ENCODE data around the gene COL26A1.

Gene COL26A1

GRCh38 chr7:101405474-101406067 is 42.9 kb downstream of the COL26A1 start:
- peaks cover 24 to 28% of the 10 kb centered on the region in 2 donors for H3K4me1 ChIP-seq (ENCODE audit: control insufficient read depth in 2 of 2, insufficient read depth in 1 of 2, low read depth in 1 of 2, low read length in 2 of 2)
- H4K8ac ChIP-seq (ENCODE audit: low read depth, low read length) = no peak overlapping the region
- H3K27me3 ChIP-seq (ENCODE audit: control insufficient read depth in 3 of 3, insufficient read depth in 3 of 3, low read depth in 1 of 3, low read length in 3 of 3) = no peaks in the 10 kb centered on the region
- H3K79me1 ChIP-seq (ENCODE audit: low read depth, low read length) = peaks cover 6% of the 10 kb centered on the region
- H2BK15ac ChIP-seq (ENCODE audit: low read length) = no peak overlapping the region
- H2AK5ac ChIP-seq (ENCODE audit: low read depth, low read length) = peak overlapping the region; percentile 6
- peaks cover 0 to 10% of the 10 kb centered on the region in 2 donors for H3K36me3 ChIP-seq (replicated peaks in 1 of 2; ENCODE audit: control insufficient read depth in 2 of 2, insufficient read depth in 2 of 2, low read length in 2 of 2)
- no peak overlapping the region for H3K4me2 ChIP-seq (ENCODE audit: insufficient read depth, low read length, poor library complexity, severe bottlenecking)
- H3K4me3 ChIP-seq (ENCODE audit: low read length in 2 of 2) = no peak overlapping the region
- H3K9ac ChIP-seq (ENCODE audit: low read depth, low read length, poor library complexity) = no peak overlapping the region
- peak overlapping the region; percentile 89 for H3K18ac ChIP-seq (ENCODE audit: low read length)
- no peak overlapping the region for H3K4ac ChIP-seq (ENCODE audit: low read length)
- DNase-seq (ENCODE audit: low spot score) = no peak
- no peak overlapping the region for H3K14ac ChIP-seq (ENCODE audit: low read length)
- no peak overlapping the region for H3K23ac ChIP-seq (ENCODE audit: low read depth, low read length, poor library complexity)
- no peak overlapping the region for H4K91ac ChIP-seq (ENCODE audit: low read depth, low read length, poor library complexity)
- H2AFZ ChIP-seq (ENCODE audit: low read length) = peak overlapping the region; percentile 85
- peaks cover 25 to 40% of the 10 kb centered on the region in 2 donors for H3K9me3 ChIP-seq (replicated peaks in 1 of 2; ENCODE audit: control insufficient read depth in 2 of 2, insufficient read depth in 1 of 2, low read depth in 1 of 2, low read length in 2 of 2)
- no peak overlapping the region for H2BK120ac ChIP-seq (ENCODE audit: low read depth, low read length)
- H2BK12ac ChIP-seq (ENCODE audit: low read length) = no peak overlapping the region
- H3K27ac ChIP-seq (replicated peaks; ENCODE audit: low read length) = peak overlapping the region; percentile 29
- no peak overlapping the region for H2BK5ac ChIP-seq (ENCODE audit: low read length)
- no CpG with 5 or more reads among the region's 16 CpGs for WGBS, 2 donors (ENCODE audit: extremely low coverage in 2 of 2, insufficient read length in 2 of 2, insufficient replicate concordance in 1 of 2)

DNA sequence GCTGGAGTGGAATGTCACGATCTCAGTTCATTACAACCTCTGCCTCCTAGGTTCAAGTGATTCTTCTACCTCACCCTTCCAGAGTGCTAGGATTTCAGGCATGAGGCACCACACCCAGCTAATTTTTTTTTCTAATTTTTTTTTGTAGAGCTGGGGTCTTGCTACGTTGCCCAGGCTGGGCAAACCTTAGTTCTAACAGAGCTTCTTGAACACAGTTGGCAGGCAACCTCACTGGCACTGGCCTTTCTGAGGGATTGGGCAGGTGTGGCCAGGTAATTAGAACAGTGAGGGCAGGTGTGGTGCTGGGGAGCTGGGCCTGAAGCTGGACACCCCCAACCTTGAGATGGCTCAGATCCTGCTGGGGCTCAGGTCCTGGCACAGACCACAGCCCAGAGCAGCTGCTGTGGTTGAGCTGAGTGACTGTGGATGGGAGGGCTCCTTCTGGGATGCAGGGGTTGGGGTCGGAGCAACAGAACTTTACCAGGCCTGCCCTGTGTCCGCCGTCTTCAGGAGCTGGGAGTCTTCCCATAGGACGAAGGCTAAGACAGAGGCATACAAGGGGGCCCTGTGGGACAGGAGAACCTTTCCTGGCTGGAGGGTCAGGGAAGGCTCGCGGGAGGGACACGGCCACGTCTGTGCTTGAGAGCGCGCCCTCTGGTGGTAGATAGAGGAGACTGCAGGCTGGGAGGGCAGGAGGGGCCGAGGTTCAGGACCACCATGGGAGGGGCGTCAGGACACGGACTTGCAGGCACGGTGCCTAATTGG is 48.2 kb downstream of the COL26A1 start:
- Histone ChIP-seq H3K27me3 (ENCODE audit: control insufficient read depth in 3 of 3, insufficient read depth in 3 of 3, low read depth in 1 of 3, low read length in 3 of 3) (no peaks in the 10 kb centered on the region), H3K4me1 (ENCODE audit: control insufficient read depth in 2 of 2, insufficient read depth in 1 of 2, low read depth in 1 of 2, low read length in 2 of 2) (peaks cover 9 to 18% of the 10 kb centered on the region in 2 donors), H3K23ac (ENCODE audit: low read depth, low read length, poor library complexity) (peak overlapping the region; percentile 10), H2BK15ac (ENCODE audit: low read length) (no peak overlapping the region), H2BK12ac (ENCODE audit: low read length) (no peak overlapping the region), H2AFZ (ENCODE audit: low read length) (no peak overlapping the region), H3K27ac (replicated peaks; ENCODE audit: low read length) (peak overlapping the region; percentile 34), H3K4me2 (ENCODE audit: insufficient read depth, low read length, poor library complexity, severe bottlenecking) (no peak overlapping the region), H2AK5ac (ENCODE audit: low read depth, low read length) (peak overlapping the region; percentile 3), H4K8ac (ENCODE audit: low read depth, low read length) (no peak overlapping the region), H2BK120ac (ENCODE audit: low read depth, low read length) (no peak overlapping the region), H3K4ac (ENCODE audit: low read length) (no peak overlapping the region), H3K9ac (ENCODE audit: low read depth, low read length, poor library complexity) (no peak overlapping the region), H3K9me3 (replicated peaks in 1 of 2; ENCODE audit: control insufficient read depth in 2 of 2, insufficient read depth in 1 of 2, low read depth in 1 of 2, low read length in 2 of 2) (peaks cover 25 to 43% of the 10 kb centered on the region in 2 donors), H4K91ac (ENCODE audit: low read depth, low read length, poor library complexity) (no peak overlapping the region), H3K79me1 (ENCODE audit: low read depth, low read length) (peaks cover 2% of the 10 kb centered on the region), H3K36me3 (replicated peaks in 1 of 2; ENCODE audit: control insufficient read depth in 2 of 2, insufficient read depth in 2 of 2, low read length in 2 of 2) (peaks cover 0 to 7% of the 10 kb centered on the region in 2 donors), H3K14ac (ENCODE audit: low read length) (no peak overlapping the region), H3K18ac (ENCODE audit: low read length) (peak overlapping the region; percentile 33), H2BK5ac (ENCODE audit: low read length) (no peak overlapping the region), H3K4me3 (ENCODE audit: low read length in 2 of 2) (no peak overlapping the region)
- DNase-seq (ENCODE audit: low spot score) = peak; percentile 80
- WGBS, 2 donors (ENCODE audit: extremely low coverage in 2 of 2, insufficient read length in 2 of 2, insufficient replicate concordance in 1 of 2) = no CpG with 5 or more reads among the region's 16 CpGs

DNA sequence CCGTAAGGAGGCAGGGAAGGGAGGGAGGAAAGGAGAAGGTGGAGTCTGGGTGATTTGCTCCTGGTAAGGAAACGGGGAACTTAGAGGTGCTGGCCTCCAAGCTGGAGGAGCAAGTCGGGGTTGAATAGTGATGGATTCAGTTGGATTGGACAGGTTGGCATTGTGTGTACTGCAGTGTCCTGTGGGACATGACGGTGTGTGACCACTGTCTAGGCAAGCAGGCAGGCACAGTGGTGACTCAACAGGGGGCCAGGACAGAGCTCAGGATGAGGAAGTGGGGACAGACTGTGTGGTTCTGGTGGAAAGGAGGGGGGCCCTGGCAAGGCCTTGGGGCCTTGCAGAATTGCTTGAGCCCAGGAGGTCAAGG is 48.8 kb downstream of the COL26A1 start:
- no CpG with 5 or more reads among the region's 4 CpGs for WGBS, 2 donors (ENCODE audit: extremely low coverage in 2 of 2, insufficient read length in 2 of 2, insufficient replicate concordance in 1 of 2)

GRCh38 chr7:101412976-101413375 is 50.3 kb downstream of the COL26A1 start:
- no peaks in the 10 kb centered on the region for H3K27me3 ChIP-seq (ENCODE audit: control insufficient read depth in 3 of 3, insufficient read depth in 3 of 3, low read depth in 1 of 3, low read length in 3 of 3)
- no peak overlapping the region for H2AK5ac ChIP-seq (ENCODE audit: low read depth, low read length)
- H2AFZ ChIP-seq (ENCODE audit: low read length) = no peak overlapping the region

More for the DNA sequence above, 48.8 kb downstream of the COL26A1 start:
- Histone ChIP-seq H4K8ac (ENCODE audit: low read depth, low read length) (no peak overlapping the region), H3K27me3 (ENCODE audit: control insufficient read depth in 3 of 3, insufficient read depth in 3 of 3, low read depth in 1 of 3, low read length in 3 of 3) (no peaks in the 10 kb centered on the region), H3K23ac (ENCODE audit: low read depth, low read length, poor library complexity) (peak overlapping the region; percentile 10), H2BK15ac (ENCODE audit: low read length) (no peak overlapping the region), H3K14ac (ENCODE audit: low read length) (no peak overlapping the region), H3K4me3 (ENCODE audit: low read length in 2 of 2) (no peak overlapping the region), H3K4me2 (ENCODE audit: insufficient read depth, low read length, poor library complexity, severe bottlenecking) (peak overlapping the region; percentile 34), H2AFZ (ENCODE audit: low read length) (no peak overlapping the region), H3K9ac (ENCODE audit: low read depth, low read length, poor library complexity) (no peak overlapping the region), H2AK5ac (ENCODE audit: low read depth, low read length) (no peak overlapping the region), H4K91ac (ENCODE audit: low read depth, low read length, poor library complexity) (no peak overlapping the region), H3K36me3 (replicated peaks in 1 of 2; ENCODE audit: control insufficient read depth in 2 of 2, insufficient read depth in 2 of 2, low read length in 2 of 2) (peaks cover 0 to 7% of the 10 kb centered on the region in 2 donors), H3K9me3 (replicated peaks in 1 of 2; ENCODE audit: control insufficient read depth in 2 of 2, insufficient read depth in 1 of 2, low read depth in 1 of 2, low read length in 2 of 2) (peaks cover 25 to 42% of the 10 kb centered on the region in 2 donors), H2BK120ac (ENCODE audit: low read depth, low read length) (no peak overlapping the region), H3K18ac (ENCODE audit: low read length) (peak overlapping the region; percentile 73), H2BK12ac (ENCODE audit: low read length) (peak overlapping the region; percentile 82), H3K27ac (replicated peaks; ENCODE audit: low read length) (no peak overlapping the region), H2BK5ac (ENCODE audit: low read length) (no peak overlapping the region), H3K4ac (ENCODE audit: low read length) (no peak overlapping the region), H3K4me1 (ENCODE audit: control insufficient read depth in 2 of 2, insufficient read depth in 1 of 2, low read depth in 1 of 2, low read length in 2 of 2) (peaks cover 8 to 13% of the 10 kb centered on the region in 2 donors), H3K79me1 (ENCODE audit: low read depth, low read length) (peaks cover 2% of the 10 kb centered on the region)
- DNase-seq (ENCODE audit: low spot score) = no peak

More at GRCh38 chr7:101412976-101413375, 50.3 kb downstream of the COL26A1 start:
- Histone ChIP-seq H2BK12ac (ENCODE audit: low read length) (no peak overlapping the region), H3K36me3 (replicated peaks in 1 of 2; ENCODE audit: control insufficient read depth in 2 of 2, insufficient read depth in 2 of 2, low read length in 2 of 2) (peaks cover 0 to 2% of the 10 kb centered on the region in 2 donors), H3K4me3 (ENCODE audit: low read length in 2 of 2) (no peak overlapping the region), H3K9ac (ENCODE audit: low read depth, low read length, poor library complexity) (no peak overlapping the region), H3K4me2 (ENCODE audit: insufficient read depth, low read length, poor library complexity, severe bottlenecking) (no peak overlapping the region), H3K14ac (ENCODE audit: low read length) (no peak overlapping the region), H3K18ac (ENCODE audit: low read length) (no peak overlapping the region), H3K23ac (ENCODE audit: low read depth, low read length, poor library complexity) (no peak overlapping the region), H4K91ac (ENCODE audit: low read depth, low read length, poor library complexity) (no peak overlapping the region), H2BK5ac (ENCODE audit: low read length) (no peak overlapping the region), H2BK120ac (ENCODE audit: low read depth, low read length) (no peak overlapping the region), H2BK15ac (ENCODE audit: low read length) (no peak overlapping the region), H3K4ac (ENCODE audit: low read length) (no peak overlapping the region), H3K9me3 (replicated peaks in 1 of 2; ENCODE audit: control insufficient read depth in 2 of 2, insufficient read depth in 1 of 2, low read depth in 1 of 2, low read length in 2 of 2) (peaks cover 14 to 27% of the 10 kb centered on the region in 2 donors), H3K27ac (replicated peaks; ENCODE audit: low read length) (no peak overlapping the region), H4K8ac (ENCODE audit: low read depth, low read length) (no peak overlapping the region), H3K4me1 (ENCODE audit: control insufficient read depth in 2 of 2, insufficient read depth in 1 of 2, low read depth in 1 of 2, low read length in 2 of 2) (peaks cover 8% of the 10 kb centered on the region in 2 donors), H3K79me1 (ENCODE audit: low read depth, low read length) (no peaks in the 10 kb centered on the region)
- whole genome bisulfite sequencing, 2 donors (ENCODE audit: extremely low coverage in 2 of 2, insufficient read length in 2 of 2, insufficient replicate concordance in 1 of 2) = no CpG with 5 or more reads among the region's 12 CpGs
- DNase-seq (ENCODE audit: low spot score) = no peak

Measured in neuronal stem cell (in vitro differentiated cells).